ENCODE data around the gene TMOD4.

The TMOD4 gene

DNA sequence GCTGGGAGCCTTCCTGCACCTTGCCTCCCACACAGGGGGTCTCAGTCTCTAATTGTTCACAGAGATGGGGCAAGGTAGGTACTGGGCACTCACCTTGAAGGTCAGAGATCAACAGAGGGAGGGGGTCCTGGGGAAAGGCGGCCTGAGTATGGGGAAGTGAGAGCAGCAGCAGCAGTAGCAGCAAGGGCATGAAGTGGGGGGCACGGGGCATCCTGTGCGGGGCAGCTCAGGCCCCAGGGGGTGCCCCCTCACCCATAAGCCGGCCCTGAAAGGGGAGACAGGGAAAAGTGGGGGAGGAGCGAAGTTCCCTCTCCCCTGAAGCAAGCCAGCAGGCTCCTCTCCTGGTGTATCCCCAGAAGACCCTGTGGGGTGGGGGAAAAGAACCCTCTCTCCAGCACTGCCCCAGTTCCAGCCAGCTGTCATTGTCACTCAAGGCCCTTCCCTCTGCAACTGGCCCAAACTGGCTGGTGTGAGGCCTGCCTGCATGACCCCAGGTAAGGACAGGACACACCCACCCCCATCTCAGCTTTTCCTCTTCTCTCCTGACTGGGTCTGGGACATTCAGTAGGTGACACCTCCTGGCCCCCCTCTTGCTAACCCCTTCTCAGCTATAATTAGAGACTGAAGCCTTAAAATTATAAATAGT lies 33.2 kb downstream of the TMOD4 start:
- DNase-seq = no peak

DNA sequence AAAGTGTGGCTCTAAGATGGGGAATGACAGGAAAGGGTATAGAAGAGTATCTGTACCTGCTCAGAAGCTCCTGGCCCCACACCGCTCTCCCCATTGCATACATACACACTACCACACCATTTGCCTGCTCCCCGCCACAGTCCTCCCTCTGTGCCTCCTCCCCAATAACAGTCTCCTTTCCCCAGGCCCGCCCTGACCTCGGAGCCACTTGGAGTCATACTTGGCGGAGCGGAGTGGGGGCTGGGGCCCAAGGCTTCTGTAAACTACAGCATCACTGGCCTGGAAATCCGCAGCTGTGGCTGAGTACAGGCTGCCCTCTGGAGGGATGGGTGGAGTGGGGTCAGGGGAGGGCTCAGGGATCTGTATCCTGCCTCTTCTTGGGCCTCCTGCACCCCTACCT lies 38.0 kb downstream of the TMOD4 start:
- no peak for DNase-seq

DNA sequence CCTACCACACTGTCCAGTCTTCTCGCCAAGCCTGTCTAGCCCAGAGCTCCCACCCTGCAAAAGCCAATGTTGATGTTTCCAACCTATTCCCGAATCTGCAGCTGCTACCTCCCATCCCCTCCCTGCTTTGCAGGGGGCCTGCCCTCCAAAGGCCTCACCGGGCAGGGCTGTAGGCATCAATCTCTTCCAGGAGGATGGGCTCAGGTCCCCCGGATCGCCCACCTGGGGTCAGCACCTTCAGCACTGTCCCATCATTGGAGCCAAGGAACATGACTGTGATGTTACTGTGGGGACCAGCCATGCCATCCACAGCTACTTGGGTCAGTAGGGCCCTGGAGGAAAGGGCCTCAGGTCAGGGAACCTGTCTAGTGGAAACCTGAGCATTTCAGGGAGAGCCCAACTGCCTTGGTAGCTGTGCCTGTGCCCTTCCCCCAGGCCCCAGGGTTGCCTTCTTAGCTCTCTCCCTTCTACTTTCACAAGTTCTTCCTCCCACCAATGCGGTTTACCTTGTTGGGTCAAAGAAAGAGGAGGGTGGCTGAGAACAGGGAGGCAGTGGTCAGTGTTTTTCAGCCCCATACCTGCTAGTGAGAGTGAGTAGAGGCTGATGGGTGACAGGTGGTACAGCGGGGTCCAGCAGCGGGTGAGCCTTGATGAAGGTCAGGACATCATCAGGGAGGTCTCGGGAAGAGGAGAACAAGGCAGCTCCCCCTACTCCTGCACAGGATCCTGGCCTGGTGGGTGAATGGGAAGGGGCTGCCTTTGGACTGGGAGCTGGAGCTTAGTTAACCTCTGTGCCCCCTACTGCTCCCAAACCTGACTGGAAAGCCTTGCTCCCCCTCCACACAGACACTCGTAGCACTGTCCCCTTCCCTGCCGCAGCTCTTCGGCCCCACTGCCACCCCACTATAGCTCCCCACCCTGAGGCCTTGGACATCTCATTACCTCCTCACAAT lies 40.1 kb downstream of the TMOD4 start:
- DNase-seq = no peak

DNA sequence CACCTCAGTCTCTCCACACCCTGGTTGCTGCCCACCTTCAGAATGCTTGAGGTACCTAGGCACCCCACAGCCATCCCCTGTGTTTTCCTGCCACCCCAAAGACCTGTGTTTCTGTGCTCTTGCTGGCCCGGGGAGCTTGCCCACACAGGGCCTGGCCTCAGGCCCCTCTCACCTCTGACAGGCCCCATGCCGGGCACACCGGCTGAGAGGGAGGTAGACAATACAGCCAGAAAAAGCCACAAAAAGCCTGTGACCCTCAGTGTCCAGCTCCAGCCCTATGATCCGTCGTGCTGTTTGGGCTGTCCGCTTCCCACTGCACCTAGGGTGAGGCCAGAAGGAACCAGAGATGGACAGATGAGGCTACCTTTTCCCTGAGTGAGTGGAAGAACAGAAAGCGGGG lies 40.8 kb downstream of the TMOD4 start:
- DNase-seq = no peak

GRCh38 chr1:151134396-151134795 lies 41.4 kb downstream of the TMOD4 start:
- DNase-seq = no peak

DNA sequence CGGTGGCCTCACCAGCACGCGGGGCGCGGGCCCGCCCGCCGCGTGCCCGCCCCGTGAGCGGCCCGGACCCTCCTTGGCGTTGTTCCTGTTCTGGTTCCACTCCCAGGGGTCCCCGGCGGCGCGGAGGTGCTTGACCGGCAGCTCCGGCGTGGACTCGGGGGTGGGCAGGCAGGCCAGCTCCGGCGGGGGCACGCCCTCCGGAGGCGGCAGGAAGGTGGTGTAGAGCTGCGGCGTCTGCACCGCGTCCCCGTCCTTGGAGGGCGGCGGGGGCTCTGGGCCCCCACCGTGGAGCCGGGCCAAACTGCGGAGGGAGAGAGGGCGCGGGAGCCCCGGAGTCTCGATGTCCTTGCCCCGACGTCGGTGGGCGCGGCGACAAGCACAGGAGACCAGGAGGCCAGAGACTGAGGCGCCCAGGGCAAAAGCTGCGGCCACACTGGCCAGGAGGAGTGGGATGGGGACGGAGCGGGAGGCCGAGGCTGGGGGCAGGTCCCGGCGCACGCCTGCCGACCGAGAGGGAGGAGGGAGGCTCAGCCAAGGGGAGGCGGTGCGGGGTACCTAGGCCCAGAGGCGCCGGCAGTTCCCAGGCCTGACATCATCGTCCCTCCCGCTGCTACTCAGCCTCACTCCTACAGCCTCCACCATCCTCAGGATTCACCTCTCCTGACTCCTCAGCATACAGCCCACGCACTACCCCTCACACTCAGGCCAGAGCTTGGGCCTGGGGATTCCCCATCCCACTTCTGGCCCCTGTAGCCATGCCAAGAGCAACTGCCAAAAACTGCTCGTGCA lies 42.6 kb downstream of the TMOD4 start:
- no peak for DNase-seq

GRCh38 chr1:151132335-151133017 lies 43.3 kb downstream of the TMOD4 start:
- DNase-seq = no peak

GRCh38 chr1:151131701-151132334 lies 44.0 kb downstream of the TMOD4 start:
- peak in 2 of 14 donors; percentile 27 to 33 for DNase-seq

DNA sequence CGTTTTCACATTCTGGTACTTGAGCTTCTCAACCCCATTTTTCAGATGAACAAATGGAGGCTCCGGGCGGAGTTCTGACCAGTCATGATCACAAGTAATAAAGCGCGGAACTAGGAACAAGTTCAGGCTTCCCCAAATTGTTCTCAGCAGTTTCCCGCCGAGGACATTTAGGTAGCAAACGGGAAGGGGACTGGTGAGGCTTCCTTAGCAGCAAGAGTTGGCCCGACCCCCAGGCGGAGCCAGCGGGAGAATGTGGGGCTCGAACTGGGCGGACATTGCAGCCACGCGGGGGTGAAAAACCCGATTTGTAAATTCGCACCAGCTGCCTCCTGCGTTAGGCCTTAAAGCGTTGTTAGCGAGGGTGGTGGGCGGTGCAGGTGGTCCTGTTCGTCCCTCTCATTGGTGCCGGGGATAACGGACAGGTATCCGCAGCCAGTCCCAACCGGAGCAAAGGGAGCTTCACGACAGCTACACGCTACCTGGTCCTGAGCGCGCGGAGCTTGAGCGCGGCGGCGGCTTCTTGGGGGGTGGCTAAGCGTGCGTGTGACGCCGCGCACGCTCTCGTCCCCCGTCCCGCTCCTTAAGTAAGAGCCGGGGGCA lies 44.7 kb downstream of the TMOD4 start:
- peak in 12 of 14 donors; percentile 9 to 92 (median 50) for DNase-seq

GRCh38 chr1:151128800-151129199 lies 47.0 kb downstream of the TMOD4 start:
- DNase-seq = no peak

DNA sequence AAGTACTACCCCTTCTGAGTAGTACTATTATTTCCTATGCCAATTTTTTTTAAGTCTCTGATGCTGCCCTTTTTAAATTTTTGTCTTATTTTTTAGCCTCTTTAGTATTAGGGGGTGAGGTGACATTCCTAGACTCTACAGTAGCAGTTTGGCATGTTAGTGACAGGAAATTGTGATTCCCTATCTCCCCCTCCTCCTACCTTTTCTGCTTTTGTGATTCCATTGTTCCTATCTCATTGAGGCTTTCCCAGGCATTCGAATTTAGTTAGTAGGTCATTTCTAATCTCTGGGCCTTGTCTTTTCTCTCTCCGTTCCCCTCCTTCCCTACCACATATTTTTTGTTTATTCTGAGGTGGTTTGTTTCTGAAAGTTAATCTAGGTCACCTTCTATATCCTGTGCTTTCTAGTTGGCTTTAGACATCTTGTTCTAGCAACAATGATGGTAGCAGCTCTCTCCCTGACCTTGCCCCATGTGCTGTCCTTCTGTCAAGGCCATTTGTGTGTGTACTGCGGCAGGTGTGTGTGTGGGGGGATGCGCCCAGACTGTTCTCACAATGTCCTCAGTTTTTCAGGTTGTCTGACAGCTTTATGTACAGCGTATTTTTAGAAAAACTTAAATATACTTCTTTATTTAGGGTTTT lies 50.9 kb downstream of the TMOD4 start:
- DNase-seq = no peak
